ENCODE measurements around the gene TAF11L6. TPM values are rescaled to one million over a fixed set of nuclear protein-coding genes. Genes with fewer than 3 reads are reported as not detected.
"Not testable (repeated sequence)": the region's sequence is repeated elsewhere in the genome, so short reads cannot be mapped to it uniquely, and the experiment has no call there.

TAF11L6 gene
- polyA plus RNA-seq = not detected

- H3K36me3 Mint-ChIP-seq, H3K9me3 Mint-ChIP-seq, H3K27ac Mint-ChIP-seq, H3K4me3 Mint-ChIP-seq, H3K4me1 Mint-ChIP-seq, H3K27me3 Mint-ChIP-seq: not testable (repeated sequence)
These were observed at the start of gene TAF11L6 for GRCh38 chr5:17528369-17528768. Gene TAF11L6, plus strand, starts transcription at chr5:17528669.

- no peaks in the 10 kb centered on the region for H3K9me3 Mint-ChIP-seq
- no peak overlapping the region for H3K27ac Mint-ChIP-seq
- H3K36me3 Mint-ChIP-seq = no peaks in the 10 kb centered on the region
- no peak overlapping the region for H3K4me3 Mint-ChIP-seq
- H3K4me1 Mint-ChIP-seq = peaks cover 4 to 16% (median 5%) of the 10 kb centered on the region in 3 donors
- H3K27me3 Mint-ChIP-seq = no peaks in the 10 kb centered on the region
These were observed 47.1 kb upstream of the TAF11L6 start for GRCh38 chr5:17481378-17481777.

- no peak overlapping the region for H3K27ac Mint-ChIP-seq
- no peaks in the 10 kb centered on the region for H3K36me3 Mint-ChIP-seq
- H3K4me1 Mint-ChIP-seq = peaks cover 2 to 8% (median 5%) of the 10 kb centered on the region in 3 donors
- no peaks in the 10 kb centered on the region for H3K9me3 Mint-ChIP-seq
- no peak overlapping the region for H3K4me3 Mint-ChIP-seq
- no peaks in the 10 kb centered on the region for H3K27me3 Mint-ChIP-seq
These were observed 45.7 kb upstream of the TAF11L6 start for GRCh38 chr5:17482790-17483189.

- not testable (repeated sequence) for H3K4me1 Mint-ChIP-seq, H3K4me3 Mint-ChIP-seq, H3K27ac Mint-ChIP-seq, H3K27me3 Mint-ChIP-seq, H3K36me3 Mint-ChIP-seq, H3K9me3 Mint-ChIP-seq
These were observed 41.9 kb upstream of the TAF11L6 start for GRCh38 chr5:17486464-17487173.

GRCh38 chr5:17487174-17487512 is 41.3 kb upstream of the TAF11L6 start:
- H3K36me3 Mint-ChIP-seq = peaks cover 1% of the 10 kb centered on the region
- H3K9me3 Mint-ChIP-seq = no peaks in the 10 kb centered on the region
- H3K27ac Mint-ChIP-seq = no peak overlapping the region
- peaks cover 0 to 4% (median 3%) of the 10 kb centered on the region in 3 donors for H3K4me1 Mint-ChIP-seq
- peaks cover 3% of the 10 kb centered on the region for H3K27me3 Mint-ChIP-seq
- no peak overlapping the region for H3K4me3 Mint-ChIP-seq

- not testable (repeated sequence) for H3K4me1 Mint-ChIP-seq, H3K27me3 Mint-ChIP-seq, H3K36me3 Mint-ChIP-seq, H3K27ac Mint-ChIP-seq, H3K4me3 Mint-ChIP-seq, H3K9me3 Mint-ChIP-seq
These were observed 37.2 kb upstream of the TAF11L6 start for GRCh38 chr5:17491257-17491656.

GRCh38 chr5:17492770-17493169 is 35.7 kb upstream of the TAF11L6 start:
- H3K27ac Mint-ChIP-seq = no peak overlapping the region
- peaks cover 0 to 6% (median 3%) of the 10 kb centered on the region in 3 donors for H3K9me3 Mint-ChIP-seq
- H3K36me3 Mint-ChIP-seq = peaks cover 1% of the 10 kb centered on the region
- H3K4me1 Mint-ChIP-seq = peaks cover 0 to 4% (median 3%) of the 10 kb centered on the region in 3 donors
- no peak overlapping the region for H3K4me3 Mint-ChIP-seq
- H3K27me3 Mint-ChIP-seq = peaks cover 3% of the 10 kb centered on the region

- peaks cover 0 to 6% (median 3%) of the 10 kb centered on the region in 3 donors for H3K9me3 Mint-ChIP-seq
- no peak overlapping the region for H3K4me3 Mint-ChIP-seq
- no peaks in the 10 kb centered on the region for H3K27me3 Mint-ChIP-seq
- peaks cover 0 to 6% (median 0%) of the 10 kb centered on the region in 3 donors for H3K4me1 Mint-ChIP-seq
- no peaks in the 10 kb centered on the region for H3K36me3 Mint-ChIP-seq
- no peak overlapping the region for H3K27ac Mint-ChIP-seq
These were observed 31.0 kb upstream of the TAF11L6 start for GRCh38 chr5:17497446-17497845.

- H3K36me3 Mint-ChIP-seq, H3K4me1 Mint-ChIP-seq, H3K27me3 Mint-ChIP-seq, H3K9me3 Mint-ChIP-seq, H3K27ac Mint-ChIP-seq, H3K4me3 Mint-ChIP-seq: not testable (repeated sequence)
These were observed 30.5 kb upstream of the TAF11L6 start, which contains the start of gene TAF11L2 for GRCh38 chr5:17497931-17498330. Gene TAF11L2, plus strand, starts transcription at chr5:17498231.

GRCh38 chr5:17511775-17512325 is 16.6 kb upstream of the TAF11L6 start:
- Mint-ChIP-seq H3K36me3 (no peaks in the 10 kb centered on the region), H3K4me1 (peaks cover 0 to 2% (median 0%) of the 10 kb centered on the region in 3 donors), H3K9me3 (no peaks in the 10 kb centered on the region), H3K4me3 (no peak overlapping the region), H3K27me3 (peaks cover 6% of the 10 kb centered on the region), H3K27ac (no peak overlapping the region)

GRCh38 chr5:17517526-17517925 is 10.9 kb upstream of the TAF11L6 start:
- not testable (repeated sequence) for H3K36me3 Mint-ChIP-seq, H3K27me3 Mint-ChIP-seq

GRCh38 chr5:17518067-17518466 is 10.4 kb upstream of the TAF11L6 start, which contains the start of gene TAF11L3:
Gene TAF11L3, plus strand, starts transcription at chr5:17518367.
- H3K4me3 Mint-ChIP-seq, H3K36me3 Mint-ChIP-seq, H3K4me1 Mint-ChIP-seq, H3K9me3 Mint-ChIP-seq, H3K27ac Mint-ChIP-seq, H3K27me3 Mint-ChIP-seq: not testable (repeated sequence)

More at GRCh38 chr5:17517526-17517925, 10.9 kb upstream of the TAF11L6 start:
- not testable (repeated sequence) for H3K27ac Mint-ChIP-seq, H3K4me3 Mint-ChIP-seq, H3K4me1 Mint-ChIP-seq, H3K9me3 Mint-ChIP-seq

GRCh38 chr5:17519508-17519907 is 9.0 kb upstream of the TAF11L6 start:
- not testable (repeated sequence) for H3K27ac Mint-ChIP-seq, H3K36me3 Mint-ChIP-seq, H3K4me3 Mint-ChIP-seq, H3K9me3 Mint-ChIP-seq, H3K4me1 Mint-ChIP-seq, H3K27me3 Mint-ChIP-seq

- H3K36me3 Mint-ChIP-seq, H3K4me3 Mint-ChIP-seq, H3K27ac Mint-ChIP-seq, H3K27me3 Mint-ChIP-seq, H3K4me1 Mint-ChIP-seq, H3K9me3 Mint-ChIP-seq: not testable (repeated sequence)
These were observed 7.0 kb upstream of the TAF11L6 start, which contains the start of gene TAF11L4 for GRCh38 chr5:17521501-17521900. Gene TAF11L4, plus strand, starts transcription at chr5:17521801.

- not testable (repeated sequence) for H3K4me3 Mint-ChIP-seq, H3K27me3 Mint-ChIP-seq, H3K9me3 Mint-ChIP-seq, H3K27ac Mint-ChIP-seq, H3K4me1 Mint-ChIP-seq, H3K36me3 Mint-ChIP-seq
These were observed 3.5 kb upstream of the TAF11L6 start, which contains the start of gene TAF11L5 for GRCh38 chr5:17524935-17525334. Gene TAF11L5, plus strand, starts transcription at chr5:17525235.

- H3K36me3 Mint-ChIP-seq, H3K4me3 Mint-ChIP-seq, H3K4me1 Mint-ChIP-seq, H3K27me3 Mint-ChIP-seq, H3K9me3 Mint-ChIP-seq, H3K27ac Mint-ChIP-seq: not testable (repeated sequence)
These were observed 2.0 kb upstream of the TAF11L6 start for GRCh38 chr5:17526504-17526903.

Data from IgD-negative memory B cell (primary cell).